ENCODE results near the gene KCNN3.
"Not testable (repeated sequence)": the region's sequence is repeated elsewhere in the genome, so short reads cannot be mapped to it uniquely, and the experiment has no call there.

KCNN3 gene

GRCh38 chr1:154695985-154696384 is 174.1 kb downstream of the KCNN3 start:
- H3K27ac ChIP-seq = no peak overlapping the region
- TF ChIP-seq CTCF (IDR thresholded peaks at IDR 0.05) = no peak
- no peak for TF ChIP-seq ZFX (IDR thresholded peaks at IDR 0.05; ENCODE audit: borderline replicate concordance)

GRCh38 chr1:154694995-154695394 is 175.1 kb downstream of the KCNN3 start:
- no peak for TF ChIP-seq ZFX (IDR thresholded peaks at IDR 0.05; ENCODE audit: borderline replicate concordance)
- TF ChIP-seq CTCF (IDR thresholded peaks at IDR 0.05) = no peak
- no peak overlapping the region for H3K27ac ChIP-seq

- TF ChIP-seq ZFX (IDR thresholded peaks at IDR 0.05; ENCODE audit: borderline replicate concordance) (no peak), CTCF (IDR thresholded peaks at IDR 0.05) (no peak)
- H3K27ac ChIP-seq = no peak overlapping the region
Measured at GRCh38 chr1:154689083-154689482, 181.0 kb downstream of the KCNN3 start.

GRCh38 chr1:154686507-154686906 is 183.6 kb downstream of the KCNN3 start:
- H3K27ac ChIP-seq = no peak overlapping the region

GRCh38 chr1:154683820-154684219 is 186.3 kb downstream of the KCNN3 start:
- no peak for TF ChIP-seq CTCF (IDR thresholded peaks at IDR 0.05)
- H3K27ac ChIP-seq = no peak overlapping the region

More at GRCh38 chr1:154686507-154686906, 183.6 kb downstream of the KCNN3 start:
- TF ChIP-seq CTCF (IDR thresholded peaks at IDR 0.05) (no peak), ZFX (IDR thresholded peaks at IDR 0.05; ENCODE audit: borderline replicate concordance) (no peak)

DNA sequence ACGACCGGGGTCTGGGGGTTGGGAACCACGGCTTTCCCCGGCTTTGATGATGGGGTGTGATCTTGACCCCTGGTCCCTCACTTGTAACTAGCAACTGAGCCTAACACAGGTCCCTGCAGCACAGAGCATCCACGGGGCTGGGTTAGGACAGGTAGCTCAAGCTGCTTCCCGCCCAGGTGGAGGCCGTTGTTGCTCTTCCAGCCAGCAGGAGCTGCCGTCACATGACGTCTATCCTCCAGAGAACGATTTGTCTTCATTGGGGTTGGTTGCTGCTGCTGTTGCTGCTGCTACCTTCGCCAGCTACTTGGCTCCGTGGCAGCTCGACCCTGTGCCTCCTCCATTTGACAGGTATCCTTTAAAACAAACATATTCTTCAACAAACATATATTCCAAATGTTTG is 187.8 kb downstream of the KCNN3 start:
- H3K27ac ChIP-seq = no peak overlapping the region
- TF ChIP-seq CTCF (IDR thresholded peaks at IDR 0.05) = no peak
- TF ChIP-seq ZFX (IDR thresholded peaks at IDR 0.05; ENCODE audit: borderline replicate concordance) = no peak

DNA sequence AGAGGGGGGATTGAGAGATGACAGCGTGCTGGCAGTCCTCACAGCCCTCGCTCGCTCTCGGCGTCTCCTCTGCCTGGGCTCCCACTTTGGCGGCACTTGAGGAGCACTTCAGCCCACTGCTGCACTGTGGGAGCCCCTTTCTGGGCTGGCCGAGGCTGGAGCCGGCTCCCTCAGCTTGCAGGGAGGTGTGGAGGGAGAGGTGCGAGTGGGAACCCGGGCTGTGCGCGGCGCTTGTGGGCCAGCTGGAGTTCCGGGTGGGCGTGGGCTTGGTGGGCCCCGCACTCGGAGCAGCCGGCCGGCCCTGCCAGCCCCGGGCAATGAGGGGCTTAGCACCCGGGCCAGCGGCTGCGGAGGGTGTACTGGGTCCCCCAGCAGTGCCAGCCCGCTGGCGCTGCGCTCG is 192.2 kb downstream of the KCNN3 start:
- H3K27ac ChIP-seq = not testable (repeated sequence)

GRCh38 chr1:154676847-154677246 is 193.2 kb downstream of the KCNN3 start:
- not testable (repeated sequence) for H3K27ac ChIP-seq

- H3K27ac ChIP-seq = not testable (repeated sequence)
Measured at GRCh38 chr1:154674456-154674855, 195.6 kb downstream of the KCNN3 start.

- H3K27ac ChIP-seq = not testable (repeated sequence)
Measured at GRCh38 chr1:154672245-154672644, 197.8 kb downstream of the KCNN3 start.

- H3K27ac ChIP-seq = not testable (repeated sequence)
Measured at GRCh38 chr1:154671412-154671811, 198.7 kb downstream of the KCNN3 start.

- H3K27ac ChIP-seq = not testable (repeated sequence)
Measured at GRCh38 chr1:154670310-154671270, 199.5 kb downstream of the KCNN3 start.
